GM23248 (cell line): ENCODE data around the gene BYSL.

ENCODE experiments used
- EZH2 ChIP-seq: fragments of 200-600 bp; sonication (generic); IDR thresholded peaks from 2 replicates; pipeline ENCODE4 v1.6.1; 2018; ENCODE audit warnings: antibody characterized with exemption, mild to moderate bottlenecking; ENCODE audit not compliant: insufficient read depth, poor library complexity, severe bottlenecking
- EZH2phosphoT487 ChIP-seq: fragments of 200-600 bp; sonication (generic); IDR thresholded peaks from 2 replicates; pipeline ENCODE4 v1.6.1; 2018; ENCODE audit warnings: antibody characterized with exemption, moderate library complexity, mild to moderate bottlenecking, low read depth; ENCODE audit not compliant: insufficient read depth

GRCh38 chr6:41878246-41878645, 43.1 kb upstream of the BYSL start:
- TF ChIP-seq EZH2 = no peak
- no peak for TF ChIP-seq EZH2phosphoT487
